RKO (cell line): ENCODE results near the gene IP6K2.

Experiments used
- DNase-seq: peaks from one replicate; pipeline ENCODE4 v3.0.0-alpha.2; 2016; ENCODE audit warnings: low spot score

Gene IP6K2

DNA sequence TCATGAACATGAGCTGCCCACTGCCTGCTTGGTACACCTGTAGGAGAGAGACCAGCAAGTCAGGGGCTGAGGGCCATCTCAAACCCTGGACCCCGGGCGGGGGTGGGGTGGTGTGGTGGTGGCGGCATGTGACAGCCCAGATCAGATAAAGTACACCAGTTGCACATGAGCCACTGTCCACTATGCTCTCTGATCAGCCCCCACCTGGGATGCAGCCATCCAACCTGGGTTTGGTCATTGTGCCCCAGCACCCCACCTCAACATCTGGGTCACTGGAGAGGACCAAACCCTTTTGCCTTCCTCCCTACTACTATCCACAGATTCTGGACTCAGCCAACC is 28.3 kb downstream of the IP6K2 start:
- DNase-seq = no peak

DNA sequence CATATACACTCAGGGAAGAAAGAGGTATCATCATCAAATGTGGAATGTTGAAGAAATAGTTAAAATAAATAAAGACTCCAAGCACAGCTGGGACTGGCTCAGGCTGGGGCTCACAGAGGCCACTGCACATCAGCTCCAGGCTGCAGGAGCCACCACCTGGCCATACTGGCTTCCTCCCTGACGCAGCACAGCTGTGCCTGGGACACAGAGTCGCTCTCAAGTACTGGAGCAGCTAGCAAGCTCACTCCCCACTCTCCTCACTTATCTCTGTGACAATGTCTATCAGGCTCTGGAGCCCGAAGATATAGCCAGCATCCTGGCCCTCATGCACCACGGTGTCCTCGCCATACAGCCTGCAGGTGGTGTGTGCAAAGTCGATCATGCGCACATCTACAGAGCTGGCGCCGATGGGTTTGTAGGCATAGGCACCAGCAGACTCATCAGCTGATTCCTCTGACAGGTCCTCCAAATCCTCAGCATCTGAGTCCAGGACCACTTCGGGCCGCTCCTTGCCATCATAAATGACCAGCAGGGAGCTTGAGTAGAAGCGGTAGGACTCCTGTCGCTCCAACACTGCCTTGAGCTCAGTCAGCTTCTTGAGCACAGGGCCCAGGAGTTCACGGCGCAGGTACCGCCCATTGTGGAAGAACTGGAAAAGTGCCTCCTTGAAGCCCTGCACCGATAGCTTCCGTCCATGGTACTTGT is 28.8 kb downstream of the IP6K2 start:
- DNase-seq = no peak

DNA sequence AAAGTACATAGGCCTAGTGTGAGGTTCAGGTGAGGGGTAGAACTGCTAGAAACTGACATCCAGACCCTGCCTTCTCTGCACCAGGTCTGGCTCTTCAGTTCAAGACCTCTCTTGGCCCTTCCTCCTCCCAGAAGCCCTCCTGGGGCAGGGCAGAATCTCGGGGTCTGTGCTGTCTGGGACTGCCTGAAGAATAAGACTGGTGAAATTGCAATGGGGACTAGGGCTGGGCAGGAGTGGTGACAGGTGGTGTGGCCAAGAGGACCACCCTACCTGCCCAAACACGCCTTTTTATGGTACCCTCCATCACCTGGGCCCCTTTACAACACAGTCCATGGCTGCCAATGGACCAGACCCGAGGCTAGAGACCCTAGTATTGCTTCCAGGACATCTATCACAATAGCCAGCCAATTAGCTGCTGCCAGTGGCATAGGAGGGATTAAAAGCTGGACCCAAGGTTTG is 29.8 kb downstream of the IP6K2 start:
- no peak for DNase-seq

DNA sequence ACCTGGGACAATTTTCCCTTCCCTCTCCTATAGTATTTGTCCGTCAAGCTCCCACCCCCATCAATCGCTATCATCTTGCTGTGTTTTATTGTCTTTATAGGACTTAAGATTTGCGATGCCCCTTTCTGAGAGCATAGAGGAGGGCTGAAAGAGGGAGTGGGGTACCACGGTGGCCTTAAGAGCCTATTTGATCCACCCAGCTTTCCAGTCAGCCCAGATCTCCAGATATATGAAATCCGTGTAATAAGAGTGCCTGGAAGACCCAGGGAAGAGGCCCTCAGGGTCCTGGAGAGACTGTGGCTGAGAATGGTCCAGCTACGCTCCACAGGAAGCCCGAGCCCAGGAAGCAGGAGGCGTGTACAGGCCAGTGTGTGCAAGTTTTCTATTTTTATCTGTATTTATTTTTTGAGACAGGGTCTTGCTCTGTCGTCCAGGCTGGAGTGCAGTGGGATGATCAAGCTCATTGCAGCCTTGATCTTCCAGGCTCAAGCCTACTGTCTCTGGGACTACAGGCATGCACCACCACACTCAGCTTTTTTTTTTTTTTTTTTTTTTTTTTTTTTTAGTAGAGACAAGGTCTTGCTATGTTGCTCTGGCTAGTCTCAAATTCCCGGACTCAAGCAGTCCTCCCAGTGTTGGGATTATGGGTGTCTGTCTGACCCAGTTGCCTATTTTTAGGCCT is 30.3 kb downstream of the IP6K2 start:
- no peak for DNase-seq

DNA sequence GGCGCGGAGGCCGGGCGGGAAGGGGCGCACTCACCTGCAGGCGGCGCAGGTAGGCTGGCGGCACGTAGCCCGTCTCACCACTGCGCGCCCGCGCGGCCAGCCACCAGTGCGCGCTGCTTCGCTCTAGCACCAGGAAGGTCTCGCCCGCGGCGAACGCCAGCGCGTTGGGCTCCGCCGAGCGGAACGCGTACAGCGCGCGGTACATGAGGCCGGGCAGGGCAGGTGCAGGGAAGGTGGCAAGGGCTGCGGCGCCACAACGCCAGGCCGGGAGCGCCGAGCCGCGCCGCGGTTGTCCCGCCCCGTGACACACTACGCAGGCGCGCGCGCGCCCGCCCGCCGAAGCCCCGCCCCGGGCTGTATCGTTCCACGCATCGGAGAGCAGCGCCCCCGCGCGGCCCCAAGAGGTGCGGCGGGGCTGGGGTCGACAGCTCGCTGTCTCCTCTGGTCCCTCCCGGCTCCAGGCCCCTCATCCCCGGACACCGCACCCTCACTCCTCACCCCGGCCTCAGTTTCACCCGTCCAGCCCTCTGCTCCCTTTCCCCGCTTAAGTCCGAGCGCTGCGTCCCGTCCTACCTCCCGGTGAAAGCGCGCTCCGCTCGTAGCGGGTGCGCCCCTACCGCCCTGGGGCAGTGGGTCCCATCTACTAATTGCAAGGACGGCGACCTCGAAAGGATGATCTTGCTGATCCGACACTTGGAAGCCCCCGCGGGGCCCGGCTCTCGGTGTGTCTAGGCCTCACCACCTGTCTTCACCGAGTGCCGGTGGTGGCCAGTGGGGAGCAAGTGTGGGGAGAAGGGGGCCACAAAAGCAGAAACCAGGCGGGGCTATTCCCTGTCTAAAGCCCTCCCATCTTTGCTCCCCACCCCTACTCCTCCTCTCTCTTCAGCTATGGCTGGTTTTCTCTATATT is 31.2 kb downstream of the IP6K2 start, which contains the start of gene NCKIPSD:
Gene NCKIPSD (minus strand): TSS at position 313 of the 909 bp plus-strand sequence. CDS start 108 bp downstream, at position 205.
- peak; percentile 84 for DNase-seq

DNA sequence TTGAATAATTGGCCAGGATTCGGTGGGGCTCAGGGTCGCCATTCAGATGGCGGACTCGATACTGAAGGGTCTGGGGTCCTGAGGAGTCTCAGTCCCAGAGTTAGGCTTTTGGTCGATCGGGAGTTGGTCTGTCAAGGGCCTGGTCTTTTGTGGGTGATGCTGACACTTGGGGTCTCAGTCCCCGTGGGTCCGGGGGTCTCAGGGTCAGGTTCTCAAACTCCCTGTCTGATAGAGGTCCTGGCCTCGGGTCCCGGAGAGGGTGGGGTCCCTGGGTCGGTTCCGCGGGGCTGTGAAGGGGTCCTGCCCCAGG is 31.8 kb downstream of the IP6K2 start:
- DNase-seq = no peak

DNA sequence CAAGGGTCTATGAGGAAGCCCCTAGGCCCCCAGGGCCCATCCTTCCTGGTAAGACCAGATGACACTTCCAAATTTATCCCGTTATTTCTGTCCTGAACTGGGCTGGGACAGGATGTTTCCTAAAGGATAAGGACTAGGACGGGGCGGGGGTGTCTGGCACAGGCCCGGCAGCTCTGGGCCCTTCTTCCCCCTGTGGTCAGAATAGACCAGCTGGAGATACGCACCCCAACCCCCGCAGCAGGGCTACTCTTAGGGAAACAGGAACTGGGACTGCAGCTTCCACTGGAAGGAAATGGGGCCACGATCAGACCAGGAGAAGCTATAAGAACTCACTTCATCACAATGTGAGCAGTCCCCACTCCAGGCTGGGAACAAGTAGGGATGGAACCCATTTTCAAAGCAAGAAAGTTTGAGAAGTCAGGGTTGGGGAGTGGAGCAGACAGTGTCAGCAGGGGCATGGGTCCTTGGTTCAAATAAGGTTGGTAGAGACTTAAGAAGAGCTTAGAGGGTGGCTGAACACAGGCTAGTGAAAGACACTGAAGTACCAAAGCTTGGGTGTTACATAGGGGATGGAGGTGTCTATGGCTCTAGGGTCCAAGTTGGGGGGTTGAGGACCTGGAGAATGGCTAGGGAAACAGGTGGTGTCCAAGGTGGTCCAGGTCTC is 32.4 kb downstream of the IP6K2 start:
- DNase-seq = peak; percentile 68

DNA sequence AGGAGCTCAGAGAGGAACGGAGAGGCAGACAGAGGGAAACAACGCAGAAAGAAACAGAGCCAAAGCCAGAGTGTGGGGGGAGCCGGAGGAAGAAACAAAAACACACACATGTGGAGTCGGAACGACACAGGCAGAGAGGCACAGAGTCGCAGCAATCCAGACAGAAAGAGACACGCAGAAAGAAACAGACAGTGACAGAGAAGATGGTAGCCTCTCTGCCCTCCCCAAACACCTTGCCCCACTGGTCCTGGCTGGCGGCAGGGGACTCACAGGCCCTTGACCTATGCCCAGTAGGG is 33.0 kb downstream of the IP6K2 start:
- DNase-seq = no peak

DNA sequence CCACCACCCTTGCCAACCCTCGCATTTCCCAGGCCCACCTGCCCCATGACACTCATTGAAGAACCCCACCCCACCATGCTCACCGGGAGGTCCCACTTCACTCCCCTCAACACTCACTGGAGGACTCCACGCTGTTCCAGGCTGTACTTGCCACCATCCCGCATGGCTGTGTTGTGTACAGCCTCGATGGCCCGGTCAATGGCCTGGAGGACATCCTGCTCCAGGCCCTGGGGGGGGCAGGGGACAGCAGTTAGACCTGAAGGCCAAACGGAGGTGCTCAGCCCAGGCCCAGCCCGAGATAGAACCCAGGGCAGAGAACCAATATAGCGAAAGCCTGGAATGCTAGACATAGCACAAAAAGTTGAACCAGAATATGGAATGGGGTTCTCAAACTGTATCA is 34.2 kb downstream of the IP6K2 start:
- no peak for DNase-seq

DNA sequence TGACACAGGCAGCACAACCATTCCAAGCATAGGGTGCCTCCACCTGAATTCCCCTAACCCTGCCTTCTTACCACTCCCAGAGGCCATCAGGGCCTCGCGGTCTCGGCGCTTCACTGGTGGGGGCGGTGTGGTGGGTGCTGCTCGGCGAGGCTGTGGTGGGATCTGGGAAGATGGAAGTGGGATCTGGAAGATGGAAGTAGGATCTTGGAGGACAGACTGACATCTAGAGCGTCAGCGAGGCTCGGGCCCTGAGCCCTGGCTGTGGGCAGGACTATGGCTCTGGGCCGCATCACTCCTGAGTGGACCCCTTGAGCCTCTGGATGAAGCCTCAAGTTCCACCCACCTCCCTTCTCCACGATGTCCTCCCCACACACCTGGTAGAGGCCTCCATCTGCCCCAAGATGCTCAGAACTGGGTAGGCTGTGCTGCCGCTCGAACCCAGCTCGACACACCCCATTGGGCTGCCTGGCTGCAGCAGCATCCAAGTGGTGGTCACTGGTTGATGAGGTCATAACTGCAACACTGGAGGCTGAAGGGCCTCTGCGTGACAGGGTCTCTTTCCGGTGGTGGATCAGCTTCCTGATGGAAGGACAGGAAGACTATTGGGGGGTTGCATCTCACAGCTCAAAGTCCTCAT is 34.9 kb downstream of the IP6K2 start:
- no peak for DNase-seq

DNA sequence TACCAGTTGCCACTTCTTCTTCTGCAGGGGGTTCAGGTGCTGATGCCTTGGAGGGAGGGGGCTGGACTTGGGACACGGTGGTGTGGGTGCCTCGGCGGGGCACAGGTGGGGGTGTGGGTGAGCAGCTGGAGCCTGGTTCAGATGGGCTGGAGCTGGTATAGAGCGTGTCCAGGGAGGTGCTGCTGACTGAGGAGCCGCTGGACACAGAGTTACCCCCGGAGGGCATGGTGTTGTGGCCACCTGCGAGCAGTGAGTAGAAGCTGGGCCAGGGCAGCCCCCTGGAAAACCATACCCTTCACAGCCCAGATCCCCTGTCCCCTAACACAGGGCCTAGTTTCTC is 35.5 kb downstream of the IP6K2 start:
- DNase-seq = no peak

DNA sequence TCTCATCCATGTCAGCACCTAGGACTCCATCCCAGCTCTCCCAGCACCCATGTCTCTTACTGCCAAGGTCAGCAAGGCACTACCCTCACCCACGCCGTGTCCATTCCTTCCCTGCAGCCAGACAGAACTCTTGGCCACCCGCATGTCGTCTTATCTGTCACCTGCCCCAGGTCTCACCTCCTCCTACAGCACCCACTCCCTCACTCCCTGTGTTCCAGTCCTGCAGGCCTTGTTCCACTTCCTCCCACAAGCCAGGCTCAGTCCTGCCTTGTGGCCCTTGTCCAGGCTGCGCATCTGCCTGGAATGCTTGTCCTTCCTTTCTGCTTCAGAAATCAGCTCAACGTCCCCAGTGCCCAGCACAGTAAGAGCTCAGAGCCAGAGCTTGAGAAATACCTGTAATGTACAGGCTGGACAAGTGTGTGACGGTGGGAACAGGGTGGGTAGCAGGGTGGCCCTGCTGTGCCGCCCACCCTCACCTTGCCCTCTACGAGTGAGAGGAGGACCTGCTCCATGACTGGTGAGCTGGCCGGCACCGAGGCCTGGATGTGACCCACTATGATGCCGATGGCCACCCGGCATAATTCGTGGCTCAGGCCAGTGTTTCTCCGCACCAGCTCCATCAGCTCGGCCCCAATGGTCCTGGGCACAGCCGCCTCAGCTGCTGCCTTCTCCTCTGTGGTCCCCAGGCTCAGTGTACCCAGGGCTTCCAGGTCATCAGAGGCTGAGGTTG is 36.0 kb downstream of the IP6K2 start:
- DNase-seq = no peak

DNA sequence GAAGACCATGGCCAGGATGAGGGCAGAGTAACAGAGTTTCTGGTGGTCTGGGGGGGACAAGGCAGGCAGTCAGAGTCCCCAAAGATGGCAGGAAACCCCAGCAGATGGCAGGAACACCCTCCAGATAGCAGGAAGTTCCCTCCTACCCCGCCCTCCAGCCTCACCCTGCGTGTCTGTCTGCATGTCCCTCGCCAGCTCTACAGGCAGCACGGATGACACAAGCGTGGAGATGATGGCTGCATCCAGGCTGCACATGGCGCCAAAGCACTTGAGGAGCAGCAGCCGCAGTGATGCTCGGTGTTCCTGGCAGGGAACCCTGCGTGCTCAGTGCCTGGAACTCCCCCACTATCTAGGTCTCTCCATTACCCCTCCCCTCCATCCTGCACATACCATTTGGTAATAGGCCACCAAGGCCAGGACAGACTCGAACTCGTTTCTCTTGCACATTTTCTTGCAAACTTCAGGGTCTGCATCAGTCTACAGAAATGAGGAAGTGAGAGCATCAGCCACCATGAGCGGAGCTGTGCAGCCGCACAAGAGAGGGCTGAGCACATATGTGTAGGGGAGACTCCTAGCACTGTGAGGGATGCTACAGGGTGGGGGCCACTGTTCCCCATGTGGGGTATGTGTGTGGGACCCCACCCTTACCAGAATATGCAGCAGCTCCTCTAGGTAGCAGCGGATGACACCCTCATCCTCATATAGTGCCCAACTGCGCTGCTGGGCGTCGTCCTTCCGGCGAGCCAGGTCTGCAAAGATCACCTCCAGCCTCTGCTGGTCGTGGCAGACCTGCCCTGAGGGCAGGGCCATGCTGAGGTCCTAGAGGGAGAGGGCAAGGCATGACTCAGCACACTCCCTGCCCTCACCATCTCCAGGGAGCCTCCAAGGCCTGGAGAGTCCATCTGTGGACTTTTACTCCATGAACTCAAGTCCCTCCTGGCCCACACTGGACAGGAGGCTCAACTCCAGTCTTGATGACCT is 37.3 kb downstream of the IP6K2 start:
- DNase-seq = no peak

DNA sequence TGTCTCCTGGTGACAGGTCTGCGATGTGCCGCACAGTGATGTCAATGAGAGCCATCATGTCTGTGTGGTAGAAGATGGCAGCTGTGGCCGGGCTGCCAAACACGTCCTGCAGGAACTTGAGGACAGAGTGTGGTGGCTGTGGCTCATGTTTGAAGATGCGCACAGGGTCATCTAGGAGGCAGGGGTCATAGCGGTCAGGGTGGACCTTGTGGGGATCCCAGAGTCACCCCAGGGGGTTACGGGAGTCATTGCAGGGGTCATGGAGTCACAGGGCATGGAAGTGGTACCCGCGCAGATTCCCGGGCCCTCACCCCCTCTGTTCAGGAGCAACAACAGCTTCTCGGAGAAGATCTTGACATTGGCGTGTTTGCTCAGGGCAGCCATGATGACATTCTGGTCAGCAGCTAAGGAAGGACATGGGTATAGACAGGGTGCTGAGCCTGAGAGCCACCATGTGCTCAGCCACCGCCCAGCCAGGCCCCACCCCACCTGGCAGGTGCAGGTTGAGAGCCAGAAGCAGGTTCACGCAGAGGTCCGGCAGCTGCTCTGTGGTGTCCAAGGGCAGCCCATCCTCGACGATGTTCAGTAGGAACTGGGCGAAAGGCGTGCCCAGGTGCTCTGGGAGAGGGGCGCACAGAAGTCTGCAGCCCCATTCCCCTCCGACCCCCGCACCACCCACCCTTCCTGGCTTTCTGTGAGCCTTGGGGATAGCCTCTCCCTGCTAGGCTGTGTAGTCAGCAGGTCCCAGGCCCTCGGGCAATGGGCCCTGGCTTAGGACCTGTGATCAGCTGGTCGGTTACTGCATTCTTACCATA is 38.2 kb downstream of the IP6K2 start:
- no peak for DNase-seq

DNA sequence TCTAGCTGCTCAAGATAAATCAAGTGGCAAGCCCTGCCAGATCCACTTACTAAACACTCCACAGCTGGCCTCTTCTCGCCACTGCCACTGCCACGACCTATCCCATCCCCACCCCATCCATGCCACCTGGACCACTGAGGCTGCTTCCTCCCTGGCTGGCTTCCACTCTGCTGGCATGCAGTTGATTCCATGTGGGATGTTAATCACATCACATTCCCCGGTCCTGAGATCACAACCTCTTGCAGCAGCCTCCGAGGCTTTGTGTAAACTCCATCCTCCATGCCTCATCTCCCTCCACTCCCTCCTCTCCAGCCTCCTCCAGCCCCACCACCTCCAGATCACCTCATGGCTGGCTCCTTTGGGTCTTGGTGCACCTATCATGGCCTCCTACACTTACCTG is 39.0 kb downstream of the IP6K2 start:
- no peak for DNase-seq

DNA sequence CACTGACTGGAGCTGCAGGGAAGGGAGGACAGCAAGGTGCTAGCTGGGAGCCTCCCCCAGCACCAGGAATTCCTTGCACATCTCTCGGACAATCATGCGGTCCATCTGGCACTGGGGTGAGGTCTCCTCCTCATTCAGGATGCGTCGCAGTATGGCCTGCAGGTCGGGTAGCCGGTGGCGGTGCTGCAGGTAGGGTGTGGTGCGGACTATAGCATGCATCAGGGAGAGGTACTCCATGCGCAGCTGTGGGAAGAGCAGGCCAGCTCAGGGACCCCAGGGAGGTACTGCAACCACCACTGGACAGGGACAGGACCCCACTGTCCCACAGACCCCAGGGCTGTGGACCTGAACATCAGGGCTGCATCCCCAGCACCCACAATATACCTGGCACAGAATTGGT is 42.5 kb downstream of the IP6K2 start:
- DNase-seq = no peak

DNA sequence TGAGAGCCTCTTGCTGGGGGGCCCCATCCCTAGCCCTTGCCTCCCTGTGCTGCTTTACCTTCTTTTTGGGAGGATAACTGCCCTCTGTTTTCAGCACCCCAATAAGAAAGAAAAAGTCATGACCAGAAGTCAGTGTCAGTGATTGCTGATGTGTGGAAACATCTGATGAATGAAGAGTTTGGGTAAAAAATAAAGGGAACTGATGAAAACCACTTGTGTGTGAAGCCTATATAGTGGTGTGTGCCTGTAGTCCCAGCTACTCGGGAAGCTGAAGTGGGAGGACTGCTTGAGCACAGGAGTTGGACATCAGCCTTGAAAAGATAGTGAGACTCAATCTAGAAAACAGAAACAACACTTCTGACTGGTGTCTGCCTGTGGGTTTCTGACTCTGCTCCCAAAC is 44.5 kb downstream of the IP6K2 start:
- no peak for DNase-seq

DNA sequence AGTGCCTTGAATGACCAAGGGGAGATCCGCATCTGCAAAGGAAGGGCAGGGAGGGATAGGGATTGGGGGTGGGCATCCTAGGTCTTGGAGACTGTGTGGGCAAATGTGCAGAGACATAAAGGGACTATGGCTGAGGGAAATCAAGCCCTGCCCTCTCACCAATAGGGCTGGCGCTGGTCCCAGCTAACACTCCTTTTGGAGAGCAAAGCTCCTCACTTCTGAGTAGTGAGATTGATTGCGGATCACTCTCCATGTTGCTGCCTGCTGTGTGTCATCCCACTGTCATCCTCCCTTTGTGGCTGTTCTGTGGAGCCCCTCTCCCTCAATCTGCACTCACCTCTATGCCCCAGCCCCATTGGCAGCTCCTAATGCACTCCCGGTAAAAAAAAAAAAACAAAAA is 52.1 kb downstream of the IP6K2 start:
- no peak for DNase-seq

DNA sequence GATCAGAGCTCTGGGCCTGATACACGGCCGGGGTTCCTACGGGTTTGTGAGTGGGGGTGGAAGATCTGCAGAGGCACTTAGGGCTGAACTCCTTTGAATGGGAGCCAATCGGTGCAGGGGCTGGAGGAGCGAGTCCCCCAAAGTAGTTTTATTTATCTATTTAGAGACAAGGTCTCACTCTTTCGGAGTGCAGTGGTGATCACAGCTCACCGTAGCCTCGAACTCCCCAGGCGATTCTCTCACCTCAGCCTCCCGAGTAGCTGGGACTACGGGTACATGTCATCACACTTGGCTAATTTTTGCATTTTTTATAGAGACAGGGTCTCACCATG is 52.7 kb downstream of the IP6K2 start:
- no peak for DNase-seq
